ENCODE results near the gene CAPZA1. TPM values are rescaled to one million over a fixed set of nuclear protein-coding genes. Genes with fewer than 3 reads are reported as not detected.

The CAPZA1 gene
- total and polyA plus RNA-seq, 2 of the 8 experiments (the other 6 are each of a cell fraction or from before 2014, with no cell fraction given), result 48.9 to 107 TPM

- Histone ChIP-seq H2BK120ac (replicated peaks; ENCODE audit: low read depth, low read length) (no peak overlapping the region), H3K27ac (ENCODE audit: low read depth, low read length) (0 out of 2 replicates have a peak overlapping the region, but pooled peaks have one; percentile 25), H4K20me1 (replicated peaks in 1 of 2; ENCODE audit: control insufficient read depth in 1 of 2, insufficient read depth in 2 of 2, low read length in 2 of 2) (no peaks in the 10 kb centered on the region), H2AK5ac (ENCODE audit: low read depth, low read length) (no peak overlapping the region), H3K18ac (ENCODE audit: extremely low read depth, low read length) (no peak overlapping the region), H3K27me3 (replicated peaks in 1 of 4; ENCODE audit: control insufficient read depth in 3 of 4, extremely low read depth in 1 of 4, insufficient read depth in 3 of 4, low read length in 3 of 4) (peaks cover 0 to 2% (median 0%) of the 10 kb centered on the region in 4 experiments; a peak in 2 of 7 replicates), H3K23ac (ENCODE audit: insufficient read length) (no peak overlapping the region), H3K79me1 (ENCODE audit: low read depth, low read length) (no peaks in the 10 kb centered on the region), H3K4ac (replicated peaks; ENCODE audit: insufficient read length, low read depth, low read length) (no peak overlapping the region), H4K8ac (ENCODE audit: extremely low read depth, insufficient read depth, low read length) (no peak overlapping the region), H2BK5ac (ENCODE audit: low read depth, low read length) (peak overlapping the region; percentile 53; the same call in 1 of the 2 replicates), H4K91ac (replicated peaks; ENCODE audit: insufficient read length, low read length) (no peak overlapping the region), H3K14ac (ENCODE audit: insufficient read length) (no peak overlapping the region), H3K23me2 (ENCODE audit: low read depth, low read length) (peaks cover 10% of the 10 kb centered on the region; the same call in 1 of the 2 replicates), H3K4me2 (ENCODE audit: insufficient read depth in 1 of 2, low read depth in 2 of 2, low read length in 2 of 2) (peak overlapping the region; percentile 12 to 23; a peak in 3 of 4 replicates), H3K56ac (replicated peaks; ENCODE audit: insufficient read length, low read depth, low read length) (no peak overlapping the region), H3K9ac (replicated peaks in 1 of 4; ENCODE audit: extremely low read depth in 1 of 4, low read depth in 3 of 4, low read length in 3 of 4) (peak overlapping the region in 1 of 4 experiments; percentile 14; a peak in 1 of 7 replicates), H2BK12ac (ENCODE audit: low read depth, low read length) (peak overlapping the region; percentile 85; the same call in 1 of the 2 replicates), H2BK15ac (ENCODE audit: low read length) (no peak overlapping the region), H3K4me3 (ENCODE audit: extremely low read depth in 1 of 4, insufficient read depth in 2 of 4, low read depth in 3 of 4, low read length in 4 of 4) (no peak overlapping the region), H2BK20ac (ENCODE audit: low read length) (no peak overlapping the region), H3K4me1 (replicated peaks in 1 of 4; ENCODE audit: control insufficient read depth in 3 of 4, insufficient read depth in 4 of 4, low read length in 3 of 4) (peaks cover 2 to 14% (median 10%) of the 10 kb centered on the region in 4 experiments; a peak in 5 of 7 replicates), H4K5ac (ENCODE audit: insufficient read length, low read depth, low read length) (no peak overlapping the region), H3K9me3 (ENCODE audit: insufficient read depth in 2 of 2, low read depth in 1 of 2, low read length in 1 of 2) (no peaks in the 10 kb centered on the region), H3K79me2 (ENCODE audit: control insufficient read depth in 1 of 2, insufficient read depth in 2 of 2, low read length in 2 of 2) (peaks cover 0 to 16% of the 10 kb centered on the region in 2 experiments; a peak in 2 of 4 replicates), H2AFZ (ENCODE audit: low read length) (no peak overlapping the region), H3K36me3 (ENCODE audit: control insufficient read depth in 2 of 4, insufficient read depth in 4 of 4, low read length in 3 of 4) (peaks cover 0 to 30% (median 10%) of the 10 kb centered on the region in 4 experiments; a peak in 4 of 8 replicates)
- DNase-seq (ENCODE audit: low read depth in 1 of 2, low spot score in 2 of 2) (no peak), FAIRE-seq (no peak)
- 30% methylated on average over 2 of the region's 2 CpGs; no CpG with 5 or more reads in 1 of the 2 experiments for WGBS, 2 experiments (ENCODE audit: extremely low coverage in 1 of 2, insufficient coverage in 1 of 2, insufficient read length in 1 of 2, insufficient replicate concordance in 2 of 2, low coverage in 1 of 2, low lambda C conversion rate in 2 of 2, missing lambda C conversion rate in 1 of 2)
- POLR2A ChIA-PET (ENCODE audit: partially characterized antibody), result interaction anchor here (0.7 to 6.1 kb wide), 11 partner anchors 10 to 149 kb away, joined by 3 to 76 read pairs (median 3); partner anchors contain the start of genes CAPZA1 and ST7L
- CTCF ChIA-PET (ENCODE audit: partially characterized antibody), result interaction anchor here (0.8 to 6.3 kb wide), 11 partner anchors 11 to 58 kb away, joined by 3 to 63 read pairs (median 4); partner anchors contain the start of genes PPM1J and RHOC
- no peak for TF ChIP-seq TAF7 (optimal IDR thresholded peaks at IDR 0.05; ENCODE audit: borderline replicate concordance, low read depth, low read length)
- TF ChIP-seq YY1 (IDR thresholded peaks at IDR 0.05; ENCODE audit: low read depth, low read length), result no peak
- TF ChIP-seq, protein P1, sequence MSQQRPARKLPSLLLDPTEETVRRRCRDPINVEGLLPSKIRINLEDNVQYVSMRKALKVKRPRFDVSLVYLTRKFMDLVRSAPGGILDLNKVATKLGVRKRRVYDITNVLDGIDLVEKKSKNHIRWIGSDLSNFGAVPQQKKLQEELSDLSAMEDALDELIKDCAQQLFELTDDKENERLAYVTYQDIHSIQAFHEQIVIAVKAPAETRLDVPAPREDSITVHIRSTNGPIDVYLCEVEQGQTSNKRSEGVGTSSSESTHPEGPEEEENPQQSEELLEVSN (IDR thresholded peaks at IDR 0.05), result peak; percentile 52; the same call in 1 of the 2 replicates
- TF ChIP-seq RNF2 (IDR thresholded peaks at IDR 0.05; ENCODE audit: borderline replicate concordance, low read depth, low read length, missing control alignments, poor library complexity, severe bottlenecking), result no peak
- TF ChIP-seq, protein P2, sequence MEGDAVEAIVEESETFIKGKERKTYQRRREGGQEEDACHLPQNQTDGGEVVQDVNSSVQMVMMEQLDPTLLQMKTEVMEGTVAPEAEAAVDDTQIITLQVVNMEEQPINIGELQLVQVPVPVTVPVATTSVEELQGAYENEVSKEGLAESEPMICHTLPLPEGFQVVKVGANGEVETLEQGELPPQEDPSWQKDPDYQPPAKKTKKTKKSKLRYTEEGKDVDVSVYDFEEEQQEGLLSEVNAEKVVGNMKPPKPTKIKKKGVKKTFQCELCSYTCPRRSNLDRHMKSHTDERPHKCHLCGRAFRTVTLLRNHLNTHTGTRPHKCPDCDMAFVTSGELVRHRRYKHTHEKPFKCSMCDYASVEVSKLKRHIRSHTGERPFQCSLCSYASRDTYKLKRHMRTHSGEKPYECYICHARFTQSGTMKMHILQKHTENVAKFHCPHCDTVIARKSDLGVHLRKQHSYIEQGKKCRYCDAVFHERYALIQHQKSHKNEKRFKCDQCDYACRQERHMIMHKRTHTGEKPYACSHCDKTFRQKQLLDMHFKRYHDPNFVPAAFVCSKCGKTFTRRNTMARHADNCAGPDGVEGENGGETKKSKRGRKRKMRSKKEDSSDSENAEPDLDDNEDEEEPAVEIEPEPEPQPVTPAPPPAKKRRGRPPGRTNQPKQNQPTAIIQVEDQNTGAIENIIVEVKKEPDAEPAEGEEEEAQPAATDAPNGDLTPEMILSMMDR (IDR thresholded peaks at IDR 0.05; ENCODE audit: control extremely low read depth in 1 of 3, insufficient read depth in 1 of 3, low read depth in 1 of 3, low read length in 3 of 3), result no peak
- no peak for TF ChIP-seq ATF3 (IDR thresholded peaks at IDR 0.05; ENCODE audit: insufficient read depth, low read depth, low read length)
- no peak for TF ChIP-seq SRF (IDR thresholded peaks at IDR 0.05; ENCODE audit: low read depth, low read length)
- no peak for TF ChIP-seq JUND (IDR thresholded peaks at IDR 0.05; ENCODE audit: low read length)
Observed at GRCh38 chr1:112672009-112672408, 52.4 kb downstream of the CAPZA1 start.
